ENCODE measurements around the gene BORA. TPM values are rescaled to one million over a fixed set of nuclear protein-coding genes. Genes with fewer than 3 reads are reported as not detected.
"Not testable (repeated sequence)": the region's sequence is repeated elsewhere in the genome, so short reads cannot be mapped to it uniquely, and the experiment has no call there.

The BORA gene
- total RNA-seq, 1 donor from 2014 or later: 8.8 TPM

- H3K27ac Mint-ChIP-seq: no peak overlapping the region
Measured at GRCh38 chr13:72763411-72763810, 35.7 kb downstream of the BORA start.

DNA sequence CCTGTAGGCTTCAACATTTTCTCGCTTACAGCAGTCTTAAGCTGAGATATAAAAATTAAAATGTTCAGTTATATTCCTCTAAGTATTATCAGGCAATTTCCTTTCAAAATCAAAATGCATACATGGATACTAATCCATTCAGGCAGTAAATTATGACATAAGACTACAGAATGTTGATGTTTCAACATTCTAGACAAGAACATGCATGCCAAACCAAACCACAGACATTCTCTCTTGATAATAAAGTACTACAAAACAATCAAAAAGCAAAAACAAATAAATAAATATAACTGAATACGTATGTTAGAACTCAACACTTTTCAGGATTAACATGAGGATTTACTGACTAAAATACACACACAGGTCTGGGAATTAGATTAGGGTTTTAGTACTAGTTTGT is 46.3 kb downstream of the BORA start:
- no peak for TF ChIP-seq CTCF (IDR thresholded peaks at IDR 0.05; ENCODE audit: unreplicated experiment)
- no peak for DNase-seq (ENCODE audit: low spot score in 2 of 2, unreplicated experiment in 2 of 2)
- Mint-ChIP-seq H3K4me3 (no peak overlapping the region), H3K9me3 (no peaks in the 10 kb centered on the region), H3K4me1 (no peaks in the 10 kb centered on the region), H3K27me3 (ENCODE audit: low read depth) (no peaks in the 10 kb centered on the region), H3K27ac (no peak overlapping the region), H3K36me3 (peaks cover 39% of the 10 kb centered on the region)

More at GRCh38 chr13:72763411-72763810, 35.7 kb downstream of the BORA start:
- Mint-ChIP-seq H3K4me1 (no peaks in the 10 kb centered on the region), H3K27me3 (ENCODE audit: low read depth) (no peaks in the 10 kb centered on the region), H3K9me3 (no peaks in the 10 kb centered on the region), H3K36me3 (peaks cover 44% of the 10 kb centered on the region), H3K4me3 (no peak overlapping the region)
- DNase-seq (ENCODE audit: low spot score in 2 of 2, unreplicated experiment in 2 of 2): no peak
- no peak for TF ChIP-seq CTCF (IDR thresholded peaks at IDR 0.05; ENCODE audit: unreplicated experiment)

DNA sequence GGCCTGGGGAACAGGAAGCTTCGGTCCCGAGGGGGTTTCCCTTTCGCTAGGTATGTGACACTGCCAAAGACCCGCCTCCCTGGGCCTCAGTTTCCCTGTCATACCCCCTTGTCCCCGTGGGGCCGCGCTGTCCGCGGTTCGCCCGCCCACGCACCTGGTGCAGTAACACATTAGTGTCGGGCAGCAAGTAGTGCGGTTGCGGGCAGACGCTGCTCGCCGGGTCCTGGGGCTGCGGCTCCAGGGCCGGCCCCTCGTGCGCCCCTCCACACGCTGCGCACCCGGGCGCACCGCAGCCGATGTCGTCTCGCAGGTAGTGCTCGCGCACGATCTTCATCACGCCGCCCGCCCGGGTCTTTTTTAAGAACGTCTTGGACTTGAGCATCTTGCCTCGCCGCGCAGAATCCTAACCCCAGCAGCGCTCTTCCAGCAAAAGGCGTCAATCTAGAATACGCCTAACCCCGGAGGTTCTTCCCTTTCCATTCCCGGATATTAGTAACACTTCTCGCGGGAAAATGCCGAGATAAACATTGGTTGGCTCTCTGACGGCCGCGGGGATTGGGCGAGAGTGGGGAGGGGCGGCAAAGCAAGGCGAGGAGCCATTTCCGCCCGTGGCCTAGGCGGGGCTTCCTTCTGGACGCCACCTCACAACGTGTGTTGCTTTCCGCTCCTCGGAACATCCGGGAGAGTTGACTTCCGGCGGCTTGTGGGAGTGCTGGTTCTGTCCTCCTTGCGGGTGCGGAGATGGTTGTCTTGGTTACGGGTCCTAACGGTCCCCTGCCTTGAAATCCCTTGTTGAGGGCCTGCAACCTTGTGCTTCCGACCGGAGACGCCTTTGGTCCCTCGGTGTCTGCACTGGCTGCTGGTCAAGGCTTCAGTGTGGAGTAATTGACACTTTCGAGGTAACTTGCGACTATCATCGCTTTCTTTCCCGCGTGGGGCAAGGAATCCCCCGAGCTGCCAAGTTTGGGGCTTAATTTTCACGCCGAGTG is 54.0 kb downstream of the BORA start, which contains the start of the genes DIS3 and PIBF1:
TSS of gene DIS3 (minus strand) at position 450 of the 989 bp plus-strand sequence. CDS start at position 382, 68 bp downstream.
TSS of gene PIBF1 (plus strand) at position 683 of the 989 bp plus-strand sequence. CDS start 1,337 bp downstream, outside the sequence.
- Mint-ChIP-seq H3K36me3 (peaks cover 15% of the 10 kb centered on the region), H3K27me3 (ENCODE audit: low read depth) (no peaks in the 10 kb centered on the region), H3K27ac (peak within 1 kb of the TSS; percentile 99), H3K4me3 (peak within 1 kb of the TSS; percentile 99), H3K9me3 (no peaks in the 10 kb centered on the region), H3K4me1 (peaks cover 46% of the 10 kb centered on the region)
- DNase-seq (ENCODE audit: low spot score in 2 of 2, unreplicated experiment in 2 of 2): peak; percentile 89 to 94
- TF ChIP-seq CTCF (IDR thresholded peaks at IDR 0.05; ENCODE audit: unreplicated experiment): no peak

GRCh38 chr13:72782717-72783116 is 55.0 kb downstream of the BORA start:
- Mint-ChIP-seq H3K36me3 (peaks cover 14% of the 10 kb centered on the region), H3K27me3 (ENCODE audit: low read depth) (no peaks in the 10 kb centered on the region), H3K27ac (peak overlapping the region; percentile 99), H3K4me3 (peak overlapping the region; percentile 99), H3K4me1 (peaks cover 46% of the 10 kb centered on the region), H3K9me3 (no peaks in the 10 kb centered on the region)
- no peak for TF ChIP-seq CTCF (IDR thresholded peaks at IDR 0.05; ENCODE audit: unreplicated experiment)
- DNase-seq (ENCODE audit: low spot score in 2 of 2, unreplicated experiment in 2 of 2): no peak

DNA sequence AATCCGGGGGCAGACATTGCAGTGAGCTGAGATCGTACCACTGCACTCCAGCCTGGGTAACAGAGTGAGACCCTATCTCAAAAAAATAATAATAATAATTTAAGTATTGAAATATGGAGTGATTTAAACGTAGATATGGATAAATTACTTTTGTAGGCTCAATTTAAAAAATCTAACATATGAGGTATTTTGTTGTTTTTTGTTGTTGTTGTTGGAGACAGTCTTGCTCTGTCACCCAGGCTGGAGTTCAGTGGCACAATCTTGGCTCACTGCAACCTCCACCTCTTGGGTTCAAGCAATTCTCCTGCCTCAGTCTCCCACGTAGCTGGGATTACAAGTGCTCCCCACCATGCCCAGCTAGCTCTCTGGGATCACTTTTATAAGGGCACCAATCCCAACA is 57.0 kb downstream of the BORA start:
- Mint-ChIP-seq H3K36me3 (peaks cover 11% of the 10 kb centered on the region), H3K4me1 (peaks cover 42% of the 10 kb centered on the region)
- DNase-seq (ENCODE audit: low spot score in 2 of 2, unreplicated experiment in 2 of 2); H3K4me3 Mint-ChIP-seq; H3K9me3 Mint-ChIP-seq; H3K27me3 Mint-ChIP-seq (ENCODE audit: low read depth); H3K27ac Mint-ChIP-seq: not testable (repeated sequence)

GRCh38 chr13:72788831-72789230 is 61.1 kb downstream of the BORA start:
- Mint-ChIP-seq H3K9me3 (peaks cover 11% of the 10 kb centered on the region), H3K4me3 (no peak overlapping the region), H3K36me3 (peaks cover 26% of the 10 kb centered on the region), H3K27ac (no peak overlapping the region), H3K4me1 (peaks cover 15% of the 10 kb centered on the region), H3K27me3 (ENCODE audit: low read depth) (no peaks in the 10 kb centered on the region)
- no peak for TF ChIP-seq CTCF (IDR thresholded peaks at IDR 0.05; ENCODE audit: unreplicated experiment)
- DNase-seq (ENCODE audit: low spot score in 2 of 2, unreplicated experiment in 2 of 2): no peak

Data from mesothelial cell of epicardium (in vitro differentiated cells).